ENCODE measurements around the gene TPMT. TPM values are rescaled to one million over a fixed set of nuclear protein-coding genes. Genes with fewer than 3 reads are reported as not detected.

TPMT gene
- total and polyA plus RNA-seq, 2 of the 13 experiments (the other 11 are each of a cell fraction or from before 2014, with no cell fraction given): 11.1 to 22.8 TPM

DNA sequence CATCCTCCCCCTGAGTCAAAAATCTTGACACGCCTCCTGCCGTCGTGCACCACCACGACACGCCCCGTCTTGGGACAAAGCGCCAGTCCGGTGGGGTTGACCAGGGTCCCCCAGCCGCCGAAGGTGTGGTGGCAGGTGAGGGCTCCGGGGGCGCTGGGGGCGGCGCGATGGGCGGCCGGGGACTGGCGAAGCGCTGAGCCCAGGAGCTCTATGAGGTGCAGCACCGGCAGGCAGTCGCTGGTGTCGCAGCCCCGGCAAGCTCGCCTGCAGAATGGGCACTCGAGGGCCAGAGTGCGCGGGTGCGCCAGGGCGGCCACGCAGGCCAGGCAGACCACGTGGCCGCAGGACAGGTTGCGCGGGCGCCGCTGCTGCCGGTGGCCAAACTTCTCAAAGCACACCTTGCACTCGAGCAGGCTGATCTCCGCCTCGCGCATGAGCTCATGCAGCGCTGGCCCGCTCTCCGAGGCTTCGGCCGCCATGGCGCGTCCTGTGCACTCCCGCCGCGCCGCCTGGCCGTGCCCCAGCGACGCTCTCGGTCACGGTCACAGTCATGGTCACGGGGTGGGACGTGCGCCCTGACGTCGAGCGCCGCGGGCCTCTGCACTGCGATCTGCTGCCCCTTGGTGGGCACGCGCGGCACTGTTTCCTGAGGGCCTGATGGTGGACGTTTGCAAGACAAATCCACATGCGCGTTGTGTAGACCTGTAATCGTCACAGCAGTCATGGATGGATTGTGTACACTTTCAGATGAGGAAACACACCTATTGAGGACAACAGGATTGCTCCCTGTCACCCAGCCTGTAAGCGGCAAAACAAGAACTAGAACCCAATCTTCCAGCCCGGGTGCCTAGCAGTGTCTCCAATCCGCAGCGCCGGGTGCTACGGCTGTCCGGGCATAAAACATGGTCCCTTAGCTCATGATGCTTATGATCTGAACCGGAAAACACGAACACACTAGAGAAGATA lies 32.5 kb downstream of the TPMT start, which contains the start of gene NHLRC1 (continued):
- peak; percentile 56 for TF ChIP-seq NFYB (CRISPR knock-in tag; IDR thresholded peaks at IDR 0.05)
- 0 out of 2 replicates have a peak, but pooled peaks have one; percentile 29 for TF ChIP-seq ZKSCAN5 (CRISPR knock-in tag; IDR thresholded peaks at IDR 0.05)
- no peak for TF ChIP-seq KAT2B (IDR thresholded peaks at IDR 0.05; ENCODE audit: borderline replicate concordance, low read depth, low read length)
- peak; percentile 87 for TF ChIP-seq FOSL2 (CRISPR knock-in tag; IDR thresholded peaks at IDR 0.05)
- no peak for TF ChIP-seq NFATC3 (CRISPR knock-in tag; IDR thresholded peaks at IDR 0.05)
- TF ChIP-seq, protein P1, sequence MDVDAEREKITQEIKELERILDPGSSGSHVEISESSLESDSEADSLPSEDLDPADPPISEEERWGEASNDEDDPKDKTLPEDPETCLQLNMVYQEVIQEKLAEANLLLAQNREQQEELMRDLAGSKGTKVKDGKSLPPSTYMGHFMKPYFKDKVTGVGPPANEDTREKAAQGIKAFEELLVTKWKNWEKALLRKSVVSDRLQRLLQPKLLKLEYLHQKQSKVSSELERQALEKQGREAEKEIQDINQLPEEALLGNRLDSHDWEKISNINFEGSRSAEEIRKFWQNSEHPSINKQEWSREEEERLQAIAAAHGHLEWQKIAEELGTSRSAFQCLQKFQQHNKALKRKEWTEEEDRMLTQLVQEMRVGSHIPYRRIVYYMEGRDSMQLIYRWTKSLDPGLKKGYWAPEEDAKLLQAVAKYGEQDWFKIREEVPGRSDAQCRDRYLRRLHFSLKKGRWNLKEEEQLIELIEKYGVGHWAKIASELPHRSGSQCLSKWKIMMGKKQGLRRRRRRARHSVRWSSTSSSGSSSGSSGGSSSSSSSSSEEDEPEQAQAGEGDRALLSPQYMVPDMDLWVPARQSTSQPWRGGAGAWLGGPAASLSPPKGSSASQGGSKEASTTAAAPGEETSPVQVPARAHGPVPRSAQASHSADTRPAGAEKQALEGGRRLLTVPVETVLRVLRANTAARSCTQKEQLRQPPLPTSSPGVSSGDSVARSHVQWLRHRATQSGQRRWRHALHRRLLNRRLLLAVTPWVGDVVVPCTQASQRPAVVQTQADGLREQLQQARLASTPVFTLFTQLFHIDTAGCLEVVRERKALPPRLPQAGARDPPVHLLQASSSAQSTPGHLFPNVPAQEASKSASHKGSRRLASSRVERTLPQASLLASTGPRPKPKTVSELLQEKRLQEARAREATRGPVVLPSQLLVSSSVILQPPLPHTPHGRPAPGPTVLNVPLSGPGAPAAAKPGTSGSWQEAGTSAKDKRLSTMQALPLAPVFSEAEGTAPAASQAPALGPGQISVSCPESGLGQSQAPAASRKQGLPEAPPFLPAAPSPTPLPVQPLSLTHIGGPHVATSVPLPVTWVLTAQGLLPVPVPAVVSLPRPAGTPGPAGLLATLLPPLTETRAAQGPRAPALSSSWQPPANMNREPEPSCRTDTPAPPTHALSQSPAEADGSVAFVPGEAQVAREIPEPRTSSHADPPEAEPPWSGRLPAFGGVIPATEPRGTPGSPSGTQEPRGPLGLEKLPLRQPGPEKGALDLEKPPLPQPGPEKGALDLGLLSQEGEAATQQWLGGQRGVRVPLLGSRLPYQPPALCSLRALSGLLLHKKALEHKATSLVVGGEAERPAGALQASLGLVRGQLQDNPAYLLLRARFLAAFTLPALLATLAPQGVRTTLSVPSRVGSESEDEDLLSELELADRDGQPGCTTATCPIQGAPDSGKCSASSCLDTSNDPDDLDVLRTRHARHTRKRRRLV (CRISPR knock-in tag; IDR thresholded peaks at IDR 0.05): peak; percentile 65; the same call in 1 of the 2 replicates
- TF ChIP-seq TBX3 (IDR thresholded peaks at IDR 0.05; ENCODE audit: borderline replicate concordance): no peak; the same call in 1 of the 2 replicates
- TF ChIP-seq SOX13 (IDR thresholded peaks at IDR 0.05): no peak; the same call in 1 of the 2 replicates
- TF ChIP-seq SOX13 (CRISPR knock-in tag; conservative IDR thresholded peaks at IDR 0.05 in 1 of 2, IDR thresholded peaks at IDR 0.05 in 1 of 2): peak in 1 of 2 experiments; percentile 88; a peak in 2 of 4 replicates
- TF ChIP-seq, protein P2, sequence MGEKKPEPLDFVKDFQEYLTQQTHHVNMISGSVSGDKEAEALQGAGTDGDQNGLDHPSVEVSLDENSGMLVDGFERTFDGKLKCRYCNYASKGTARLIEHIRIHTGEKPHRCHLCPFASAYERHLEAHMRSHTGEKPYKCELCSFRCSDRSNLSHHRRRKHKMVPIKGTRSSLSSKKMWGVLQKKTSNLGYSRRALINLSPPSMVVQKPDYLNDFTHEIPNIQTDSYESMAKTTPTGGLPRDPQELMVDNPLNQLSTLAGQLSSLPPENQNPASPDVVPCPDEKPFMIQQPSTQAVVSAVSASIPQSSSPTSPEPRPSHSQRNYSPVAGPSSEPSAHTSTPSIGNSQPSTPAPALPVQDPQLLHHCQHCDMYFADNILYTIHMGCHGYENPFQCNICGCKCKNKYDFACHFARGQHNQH (CRISPR knock-in tag; IDR thresholded peaks at IDR 0.05): peak; percentile 99
- TF ChIP-seq TGIF2 (CRISPR knock-in tag; IDR thresholded peaks at IDR 0.05): peak; percentile 70
- TF ChIP-seq JUND (CRISPR knock-in tag; IDR thresholded peaks at IDR 0.05): peak; percentile 89
- no peak; the same call in 1 of the 2 replicates for TF ChIP-seq ZNF652 (CRISPR knock-in tag; IDR thresholded peaks at IDR 0.05; ENCODE audit: borderline replicate concordance, low read depth)
- peak; percentile 89; the same call in 1 of the 2 replicates for TF ChIP-seq RFXANK (CRISPR knock-in tag; IDR thresholded peaks at IDR 0.05)
- 0 out of 2 replicates have a peak, but pooled peaks have one; percentile 56 for TF ChIP-seq ZNF577 (CRISPR knock-in tag; IDR thresholded peaks at IDR 0.05; ENCODE audit: borderline replicate concordance, low read depth)
- TF ChIP-seq, protein P3, sequence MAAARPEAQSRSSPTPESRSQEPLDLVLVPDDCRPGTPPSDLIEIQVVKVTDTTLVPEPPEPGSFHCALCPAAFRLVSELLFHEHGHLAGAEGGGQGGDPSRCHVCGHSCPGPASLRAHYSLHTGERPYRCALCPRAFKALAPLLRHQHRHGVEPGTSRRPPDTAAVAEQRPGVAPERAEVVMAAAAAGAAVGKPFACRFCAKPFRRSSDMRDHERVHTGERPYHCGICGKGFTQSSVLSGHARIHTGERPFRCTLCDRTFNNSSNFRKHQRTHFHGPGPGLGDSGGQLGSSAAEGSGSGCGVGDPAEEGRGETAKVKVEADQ (CRISPR knock-in tag; IDR thresholded peaks at IDR 0.05; ENCODE audit: borderline replicate concordance): no peak
- TF ChIP-seq, protein P4, sequence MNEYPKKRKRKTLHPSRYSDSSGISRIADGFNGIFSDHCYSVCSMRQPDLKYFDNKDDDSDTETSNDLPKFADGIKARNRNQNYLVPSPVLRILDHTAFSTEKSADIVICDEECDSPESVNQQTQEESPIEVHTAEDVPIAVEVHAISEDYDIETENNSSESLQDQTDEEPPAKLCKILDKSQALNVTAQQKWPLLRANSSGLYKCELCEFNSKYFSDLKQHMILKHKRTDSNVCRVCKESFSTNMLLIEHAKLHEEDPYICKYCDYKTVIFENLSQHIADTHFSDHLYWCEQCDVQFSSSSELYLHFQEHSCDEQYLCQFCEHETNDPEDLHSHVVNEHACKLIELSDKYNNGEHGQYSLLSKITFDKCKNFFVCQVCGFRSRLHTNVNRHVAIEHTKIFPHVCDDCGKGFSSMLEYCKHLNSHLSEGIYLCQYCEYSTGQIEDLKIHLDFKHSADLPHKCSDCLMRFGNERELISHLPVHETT (CRISPR knock-in tag; conservative IDR thresholded peaks at IDR 0.05): peak; percentile 92
- TF ChIP-seq ESRRA (CRISPR knock-in tag; IDR thresholded peaks at IDR 0.05; ENCODE audit: low read depth): peak; percentile 90; the same call in 1 of the 2 replicates
- TF ChIP-seq HOXA3 (CRISPR knock-in tag; IDR thresholded peaks at IDR 0.05): peak; percentile 99
- TF ChIP-seq, protein P5, sequence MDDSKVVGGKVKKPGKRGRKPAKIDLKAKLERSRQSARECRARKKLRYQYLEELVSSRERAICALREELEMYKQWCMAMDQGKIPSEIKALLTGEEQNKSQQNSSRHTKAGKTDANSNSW (CRISPR knock-in tag; IDR thresholded peaks at IDR 0.05; ENCODE audit: borderline replicate concordance): peak; percentile 87; the same call in 1 of the 2 replicates

Measured in HepG2 (cell line).